SK-N-SH (cell line): ENCODE results near the gene SMAD7. TPM values are rescaled to one million over a fixed set of nuclear protein-coding genes. Genes with fewer than 3 reads are reported as not detected.

Source experiments
- CTCF ChIA-PET: fragments of 300-600, 350-600 bp; formaldehyde crosslinking; extraction: SDS; loops from one replicate; lab custom pipeline; 2021; lab: Yijun Ruan, JAX
- POLR2A ChIA-PET: fragments of 350-600 bp; sonication (Branson Sonifier 250); formaldehyde crosslinking; extraction: SDS; loops from one replicate; lab custom pipeline; 2020; ENCODE audit warnings: antibody characterized with exemption, inconsistent platforms; lab: Yijun Ruan, JAX
- DNase-seq: peaks from one replicate; pipeline ENCODE4 v3.0.0; 2012
- H2AFZ ChIP-seq: fragments of 200-600 bp; sonication (generic); 2 replicates; pipeline ENCODE4 v1.8.1; 2016; ENCODE audit warnings: antibody characterized with exemption, mild to moderate bottlenecking, low read depth
- H3F3A ChIP-seq: fragments of 200-600 bp; sonication (generic); replicated peaks from 2 replicates; pipeline ENCODE3; 2016; ENCODE audit warnings: antibody characterized with exemption, mild to moderate bottlenecking; ENCODE audit not compliant: insufficient read depth
- H3K27ac ChIP-seq, 2 experiments: fragments of 200-500 bp in 1 of 2; fragments of 200-600 bp in 1 of 2; sonication (Bioruptor generic) in 1 of 2; sonication (generic), shearing (Covaris generic) in 1 of 2; 2 replicates each; pipeline versions ENCODE4 v1.5.1 to v1.6.1; 2014 to 2016; ENCODE audit warnings: low read depth in 2 of 2, inconsistent platforms in 1 of 2, low read length in 1 of 2, mild to moderate bottlenecking in 1 of 2, mixed read lengths in 1 of 2
- H3K27me3 ChIP-seq: fragments of 200-600 bp; sonication (generic), shearing (Covaris generic); 2 replicates; pipeline ENCODE4 v1.6.1; 2016; ENCODE audit warnings: mixed run types; ENCODE audit not compliant: insufficient read depth
- H3K36me3 ChIP-seq, 2 experiments: fragments of 200-500 bp in 1 of 2; fragments of 200-600 bp in 1 of 2; sonication (Bioruptor generic) in 1 of 2; sonication (generic) in 1 of 2; replicated peaks in 1 of 2; 2 replicates each; pipeline versions ENCODE3 to v1.5.1; 2014 to 2016; ENCODE audit warnings: low read length in 1 of 2, mild to moderate bottlenecking in 1 of 2; ENCODE audit not compliant: insufficient read depth in 2 of 2, control insufficient read depth in 1 of 2
- H3K4me1 ChIP-seq, 2 experiments: fragments of 200-500 bp in 1 of 2; fragments of 200-600 bp in 1 of 2; sonication (Bioruptor generic) in 1 of 2; sonication (generic), shearing (Covaris generic) in 1 of 2; 2 replicates each; pipeline versions ENCODE4 v1.5.1 to v1.6.1; 2014 to 2016; ENCODE audit warnings: low read depth in 1 of 2, low read length in 1 of 2, mixed run types in 1 of 2; ENCODE audit not compliant: insufficient read depth in 2 of 2, control insufficient read depth in 1 of 2
- H3K4me2 ChIP-seq: fragments of 200-600 bp; sonication (generic), shearing (Covaris generic); 2 replicates; pipeline ENCODE4 v1.6.1; 2017; ENCODE audit warnings: mixed run types
- H3K4me3 ChIP-seq, 2 experiments: fragments of 200-500 bp in 1 of 2; fragments of 200-600 bp in 1 of 2; sonication (Bioruptor generic) in 1 of 2; sonication (generic), shearing (Covaris generic) in 1 of 2; 2 replicates each; pipeline versions ENCODE4 v1.5.1 to v1.8.1; 2014 to 2016; ENCODE audit warnings: low read depth in 2 of 2, inconsistent platforms in 1 of 2, low read length in 1 of 2, mild to moderate bottlenecking in 1 of 2, mixed read lengths in 1 of 2, moderate library complexity in 1 of 2
- H3K79me2 ChIP-seq: fragments of 200-600 bp; sonication (generic); 2 replicates; pipeline ENCODE4 v1.8.1; 2017; ENCODE audit warnings: mild to moderate bottlenecking; ENCODE audit not compliant: insufficient read depth
- H3K9ac ChIP-seq: fragments of 200-600 bp; sonication (generic); 2 replicates; pipeline ENCODE4 v1.6.1; 2017; ENCODE audit warnings: mixed run types
- H3K9me2 ChIP-seq: fragments of 200-600 bp; sonication (generic); 2 replicates; pipeline ENCODE4 v1.6.1; 2017; ENCODE audit warnings: mixed run types
- H3K9me3 ChIP-seq: fragments of 200-600 bp; sonication (generic); 2 replicates; pipeline ENCODE4 v1.6.1; 2017; ENCODE audit warnings: mixed run types, mild to moderate bottlenecking, moderate library complexity
- H4K20me1 ChIP-seq: fragments of 200-600 bp; sonication (generic); 2 replicates; pipeline ENCODE4 v1.6.1; 2017; ENCODE audit warnings: mild to moderate bottlenecking, mixed run types; ENCODE audit not compliant: insufficient read depth
- CHD2 ChIP-seq: fragments of 150-350 bp; IDR thresholded peaks from 2 replicates; pipeline ENCODE4 v1.6.1; 2018; ENCODE audit warnings: low read length; ENCODE audit not compliant: partially characterized antibody
- EP300 ChIP-seq, 2 experiments: IDR thresholded peaks; 2 replicates each; pipeline versions ENCODE4 v1.4.0 to v1.6.1; 2012; ENCODE audit warnings: borderline replicate concordance in 1 of 2, low read depth in 1 of 2, low read length in 1 of 2
- FOSL2 ChIP-seq: IDR thresholded peaks from 2 replicates; pipeline ENCODE4 v1.4.0; 2012; ENCODE audit warnings: low read depth, mild to moderate bottlenecking, moderate library complexity, borderline replicate concordance
- FOXM1 ChIP-seq: IDR thresholded peaks from 2 replicates; pipeline ENCODE4 v1.4.0; 2012; ENCODE audit warnings: low read depth, mild to moderate bottlenecking
- GATA2 ChIP-seq: sonication (generic); formaldehyde crosslinking; IDR thresholded peaks from 2 replicates; pipeline ENCODE4 v1.5.0; 2020; ENCODE audit warnings: mild to moderate bottlenecking, missing genetic modification reagents
- JUND ChIP-seq: IDR thresholded peaks from 2 replicates; pipeline ENCODE4 v1.4.0; 2012
- MEF2A ChIP-seq: IDR thresholded peaks from 2 replicates; pipeline ENCODE4 v1.4.0; 2012; ENCODE audit warnings: low read depth, borderline replicate concordance
- NFIC ChIP-seq: IDR thresholded peaks from 2 replicates; pipeline ENCODE4 v1.4.0; 2012; ENCODE audit warnings: borderline replicate concordance
- POLR2AphosphoS5 ChIP-seq: IDR thresholded peaks from 2 replicates; pipeline ENCODE4 v1.6.1; 2012; ENCODE audit warnings: low read depth, low read length
- RAD21 ChIP-seq: IDR thresholded peaks from 2 replicates; pipeline ENCODE4 v1.6.1; 2012; ENCODE audit warnings: mild to moderate bottlenecking, low read length
- RFX5 ChIP-seq: IDR thresholded peaks from 2 replicates; pipeline ENCODE4 v1.6.1; 2012; ENCODE audit warnings: mild to moderate bottlenecking, improper control_type of control experiment, low read length
- RXRA ChIP-seq: IDR thresholded peaks from 2 replicates; pipeline ENCODE4 v1.4.0; 2012; ENCODE audit warnings: low read depth, mild to moderate bottlenecking, borderline replicate concordance
- SMC3 ChIP-seq: IDR thresholded peaks from 2 replicates; pipeline ENCODE4 v1.6.1; 2012; ENCODE audit warnings: low read depth, low read length, improper control_type of control experiment
- TAF1 ChIP-seq: IDR thresholded peaks from 2 replicates; pipeline ENCODE4 v1.6.1; 2012; ENCODE audit warnings: low read depth, mild to moderate bottlenecking, low read length, moderate library complexity, borderline replicate concordance
- TCF12 ChIP-seq: IDR thresholded peaks from 2 replicates; pipeline ENCODE4 v1.4.0; 2012
- TEAD4 ChIP-seq: IDR thresholded peaks from 2 replicates; pipeline ENCODE4 v1.4.0; 2012; ENCODE audit warnings: mild to moderate bottlenecking, borderline replicate concordance; ENCODE audit not compliant: insufficient read depth
- YY1 ChIP-seq: IDR thresholded peaks from 2 replicates; pipeline ENCODE4 v1.4.0; 2012; ENCODE audit warnings: low read depth, mild to moderate bottlenecking
- WGBS: methylation state at CpG from one replicate; pipeline ENCODE4 v1.1.6; 2017; ENCODE audit warnings: low lambda C conversion rate; 5-methylcytosine and 5-hydroxymethylcytosine counted together
- polyA plus RNA-seq, 3 experiments: library from polyadenylated mRNA; depleted of rRNA; stranded (reverse); fragments of >200 nt; gene quantifications; 2 replicates each; pipeline ENCODE4 v1.2.3, GENCODE V29; 2012
- TF ChIP-seq, protein P1 (sequence below): IDR thresholded peaks from 2 replicates; pipeline ENCODE4 v1.6.1; 2012; ENCODE audit warnings: mild to moderate bottlenecking, low read depth, low read length, moderate library complexity
- TF ChIP-seq, protein P2 (sequence below): IDR thresholded peaks from 2 replicates; pipeline ENCODE4; 2012

Gene SMAD7
- polyA plus RNA-seq, 1 of the 3 experiments (the other 2 are of a cell fraction), result 20.0 TPM

DNA sequence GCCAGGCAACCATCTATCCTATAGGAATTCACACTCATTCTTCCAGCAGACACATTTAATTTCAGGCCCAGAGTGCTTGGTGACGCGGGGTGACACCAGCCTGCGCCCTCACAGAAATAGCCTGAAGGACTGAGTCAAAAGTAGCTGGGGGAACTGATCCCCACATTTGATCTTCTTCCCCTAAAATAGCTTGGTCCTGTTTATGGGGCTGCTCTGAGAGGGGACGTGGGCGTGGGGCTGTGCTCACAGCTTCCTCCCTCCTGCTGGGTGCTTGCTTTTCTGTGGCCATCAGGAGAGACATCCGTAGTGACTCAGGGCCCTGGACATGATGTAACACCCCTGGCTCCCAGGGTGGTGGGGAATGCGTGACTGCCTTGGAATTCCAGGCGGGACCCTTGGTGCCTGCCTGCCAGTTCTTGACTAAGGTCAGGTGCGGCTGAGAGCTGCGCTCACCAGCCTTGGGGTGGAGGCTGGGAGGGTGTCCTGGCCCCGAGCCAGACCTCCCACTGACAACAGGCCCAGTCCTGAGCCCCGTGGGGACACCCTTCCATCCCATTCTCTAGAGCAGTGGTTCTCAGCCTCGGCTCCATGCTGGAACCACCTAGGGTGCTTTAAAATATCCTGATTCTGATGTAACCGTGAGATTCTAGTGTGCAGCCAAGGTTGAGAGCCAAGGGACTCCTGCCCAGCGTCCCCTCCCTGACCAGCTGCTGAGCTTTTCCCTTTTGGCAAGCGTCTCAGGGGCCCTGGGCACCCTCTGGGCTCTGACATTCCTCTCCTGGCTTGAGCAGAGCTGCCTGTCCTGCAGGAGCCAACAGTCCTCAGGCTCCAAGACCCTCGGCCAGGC lies 47.4 kb upstream of the SMAD7 start:
- peak; percentile 39; the same call in 1 of the 2 replicates for TF ChIP-seq MEF2A
- peak; percentile 93 for TF ChIP-seq NFIC
- TF ChIP-seq RFX5, result no peak
- peak; percentile 92 for TF ChIP-seq TEAD4
- TF ChIP-seq GATA2 (CRISPR knock-in tag), result no peak
- TF ChIP-seq SMC3, result no peak
- TF ChIP-seq FOXM1, result no peak
- TF ChIP-seq TCF12, result peak; percentile 90
- peak; percentile 87 for TF ChIP-seq FOSL2
- TF ChIP-seq JUND, result peak; percentile 85
- TF ChIP-seq YY1, result peak; percentile 53; the same call in 1 of the 2 replicates
- TF ChIP-seq, protein P1, sequence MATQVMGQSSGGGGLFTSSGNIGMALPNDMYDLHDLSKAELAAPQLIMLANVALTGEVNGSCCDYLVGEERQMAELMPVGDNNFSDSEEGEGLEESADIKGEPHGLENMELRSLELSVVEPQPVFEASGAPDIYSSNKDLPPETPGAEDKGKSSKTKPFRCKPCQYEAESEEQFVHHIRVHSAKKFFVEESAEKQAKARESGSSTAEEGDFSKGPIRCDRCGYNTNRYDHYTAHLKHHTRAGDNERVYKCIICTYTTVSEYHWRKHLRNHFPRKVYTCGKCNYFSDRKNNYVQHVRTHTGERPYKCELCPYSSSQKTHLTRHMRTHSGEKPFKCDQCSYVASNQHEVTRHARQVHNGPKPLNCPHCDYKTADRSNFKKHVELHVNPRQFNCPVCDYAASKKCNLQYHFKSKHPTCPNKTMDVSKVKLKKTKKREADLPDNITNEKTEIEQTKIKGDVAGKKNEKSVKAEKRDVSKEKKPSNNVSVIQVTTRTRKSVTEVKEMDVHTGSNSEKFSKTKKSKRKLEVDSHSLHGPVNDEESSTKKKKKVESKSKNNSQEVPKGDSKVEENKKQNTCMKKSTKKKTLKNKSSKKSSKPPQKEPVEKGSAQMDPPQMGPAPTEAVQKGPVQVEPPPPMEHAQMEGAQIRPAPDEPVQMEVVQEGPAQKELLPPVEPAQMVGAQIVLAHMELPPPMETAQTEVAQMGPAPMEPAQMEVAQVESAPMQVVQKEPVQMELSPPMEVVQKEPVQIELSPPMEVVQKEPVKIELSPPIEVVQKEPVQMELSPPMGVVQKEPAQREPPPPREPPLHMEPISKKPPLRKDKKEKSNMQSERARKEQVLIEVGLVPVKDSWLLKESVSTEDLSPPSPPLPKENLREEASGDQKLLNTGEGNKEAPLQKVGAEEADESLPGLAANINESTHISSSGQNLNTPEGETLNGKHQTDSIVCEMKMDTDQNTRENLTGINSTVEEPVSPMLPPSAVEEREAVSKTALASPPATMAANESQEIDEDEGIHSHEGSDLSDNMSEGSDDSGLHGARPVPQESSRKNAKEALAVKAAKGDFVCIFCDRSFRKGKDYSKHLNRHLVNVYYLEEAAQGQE, result peak; percentile 48; the same call in 1 of the 2 replicates
- peak; percentile 40; the same call in 1 of the 2 replicates for TF ChIP-seq TAF1
- no peak for TF ChIP-seq RAD21
- peak; percentile 23; the same call in 1 of the 2 replicates for TF ChIP-seq POLR2AphosphoS5
- peak; percentile 85; the same call in 1 of the 2 replicates for TF ChIP-seq RXRA
- peak in 1 of 2 experiments; percentile 85; a peak in 2 of 4 replicates for TF ChIP-seq EP300 (IDR thresholded peaks at IDR 0.05; ENCODE audit: borderline replicate concordance in 1 of 2, low read depth in 1 of 2, low read length in 1 of 2)
- TF ChIP-seq, protein P2, sequence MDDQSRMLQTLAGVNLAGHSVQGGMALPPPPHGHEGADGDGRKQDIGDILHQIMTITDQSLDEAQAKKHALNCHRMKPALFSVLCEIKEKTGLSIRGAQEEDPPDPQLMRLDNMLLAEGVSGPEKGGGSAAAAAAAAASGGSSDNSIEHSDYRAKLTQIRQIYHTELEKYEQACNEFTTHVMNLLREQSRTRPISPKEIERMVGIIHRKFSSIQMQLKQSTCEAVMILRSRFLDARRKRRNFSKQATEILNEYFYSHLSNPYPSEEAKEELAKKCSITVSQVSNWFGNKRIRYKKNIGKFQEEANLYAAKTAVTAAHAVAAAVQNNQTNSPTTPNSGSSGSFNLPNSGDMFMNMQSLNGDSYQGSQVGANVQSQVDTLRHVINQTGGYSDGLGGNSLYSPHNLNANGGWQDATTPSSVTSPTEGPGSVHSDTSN, result peak; percentile 67
- TF ChIP-seq CHD2, result no peak
- DNase-seq, result peak; percentile 72
- Histone ChIP-seq H3F3A (peaks cover 29% of the 10 kb centered on the region), H3K27ac (peak overlapping the region; percentile 20 to 97; a peak in 3 of 4 replicates), H2AFZ (peak overlapping the region; percentile 50; the same call in 1 of the 2 replicates), H3K4me2 (peak overlapping the region; percentile 64), H3K27me3 (no peaks in the 10 kb centered on the region), H3K4me1 (peaks cover 23 to 29% of the 10 kb centered on the region in 2 experiments; a peak in 3 of 4 replicates), H3K36me3 (no peaks in the 10 kb centered on the region), H3K9ac (peak overlapping the region; percentile 77), H3K79me2 (no peaks in the 10 kb centered on the region), H3K9me3 (no peaks in the 10 kb centered on the region), H4K20me1 (no peaks in the 10 kb centered on the region), H3K4me3 (no peak overlapping the region), H3K9me2 (no peaks in the 10 kb centered on the region)
- ChIA-PET POLR2A (no interaction called here), CTCF (interaction anchor here (1.4 to 3.4 kb wide), 5 partner anchors 10 to 241 kb away, joined by 4 to 17 read pairs (median 6); no protein-coding TSS in a partner anchor)
- WGBS, result 19% methylated on average over 9 of the region's 17 CpGs
